ENCODE results near the gene LYZL6.
"Not testable (repeated sequence)": the region's sequence is repeated elsewhere in the genome, so short reads cannot be mapped to it uniquely, and the experiment has no call there.

Gene LYZL6

DNA sequence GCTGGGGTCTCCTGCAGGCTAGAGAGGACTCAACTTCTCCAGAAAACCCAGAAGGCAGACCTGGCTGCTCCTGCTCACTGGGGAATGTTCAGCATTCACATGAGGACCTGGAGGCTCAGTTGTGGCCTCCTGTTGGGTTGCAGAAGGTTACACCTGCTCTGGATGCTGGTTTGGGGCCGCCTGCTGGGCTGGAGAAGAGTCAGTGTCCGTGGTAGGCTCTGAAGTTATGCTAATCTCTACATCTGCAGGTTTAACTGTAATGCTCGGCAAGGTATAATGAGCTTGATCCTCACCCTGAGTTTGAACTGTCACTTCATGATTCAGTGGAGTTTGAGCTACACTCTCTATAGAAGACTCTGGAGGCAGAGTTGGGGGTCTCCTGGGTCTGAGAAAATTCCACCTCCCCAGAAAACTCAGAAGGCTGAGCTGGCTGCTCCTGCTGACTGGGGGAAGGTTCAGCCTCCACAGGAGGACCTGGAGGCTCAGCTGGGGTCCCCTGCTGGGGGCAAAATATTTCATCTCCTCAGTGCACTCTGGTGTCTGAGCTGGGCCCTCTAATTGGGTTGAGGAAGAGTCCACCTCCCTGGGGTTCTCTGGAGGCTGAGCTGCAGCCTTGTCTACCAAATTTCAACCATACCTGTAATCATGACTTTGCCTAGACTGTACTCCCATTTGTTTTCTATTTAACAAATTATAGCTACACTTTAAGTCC, 36.4 kb downstream of the LYZL6 start:
- DNase-seq (ENCODE audit: low read depth in 2 of 2), result no peak

DNA sequence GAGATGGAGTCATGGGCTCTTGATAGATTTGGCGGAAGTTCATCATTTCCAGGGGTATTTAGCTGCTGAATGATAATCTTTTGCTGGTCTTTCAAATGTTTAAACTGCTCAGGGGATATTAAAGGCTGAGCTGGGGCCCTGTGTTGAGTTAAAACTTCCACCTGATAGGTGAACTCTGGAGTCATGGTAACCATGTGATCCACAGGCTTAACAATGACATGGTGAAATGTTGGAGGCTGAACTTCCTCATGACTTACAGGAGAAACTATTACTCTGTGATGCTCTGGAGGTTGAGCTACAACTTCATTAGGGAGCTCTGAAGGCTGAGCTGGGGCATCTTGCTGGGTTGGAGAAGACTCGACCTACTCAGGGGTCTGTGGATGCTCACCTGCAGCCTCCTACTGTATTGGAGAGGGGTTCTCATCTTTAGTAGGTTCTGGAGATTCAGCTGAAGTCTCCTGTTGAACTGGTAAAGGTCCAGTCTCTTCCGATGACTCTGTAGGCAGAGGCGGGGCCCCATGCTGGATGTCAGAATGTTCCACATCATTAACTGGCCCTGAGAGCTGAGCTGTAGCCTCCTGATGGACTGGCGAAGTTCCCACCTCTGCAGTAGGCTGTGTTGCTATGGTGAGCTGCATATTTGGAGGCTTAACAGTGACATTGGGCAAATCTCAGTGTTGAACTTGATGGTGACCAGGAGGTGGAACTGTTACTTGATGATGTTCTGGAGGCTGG, 37.2 kb downstream of the LYZL6 start:
- no peak for DNase-seq (ENCODE audit: low read depth in 2 of 2)

DNA sequence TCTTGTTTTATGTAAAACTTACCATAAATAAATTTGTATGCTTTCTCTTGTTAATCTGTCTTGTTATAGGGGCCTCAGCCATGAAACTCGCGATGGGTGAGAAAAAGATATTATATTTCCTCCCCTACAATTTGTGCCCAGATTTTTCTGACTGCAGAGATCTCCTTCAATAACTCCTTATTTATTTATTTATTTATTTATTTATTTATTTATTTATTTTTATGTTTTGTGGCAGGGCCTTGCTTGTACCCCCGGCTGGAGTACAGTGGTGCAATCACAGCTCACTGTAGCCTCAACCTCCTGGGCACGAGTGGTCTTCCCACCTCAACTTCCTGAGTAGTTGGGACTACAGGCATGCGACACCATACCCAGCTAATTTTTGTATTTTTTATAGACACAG, 40.1 kb downstream of the LYZL6 start:
- DNase-seq (ENCODE audit: low read depth in 2 of 2), result no peak

DNA sequence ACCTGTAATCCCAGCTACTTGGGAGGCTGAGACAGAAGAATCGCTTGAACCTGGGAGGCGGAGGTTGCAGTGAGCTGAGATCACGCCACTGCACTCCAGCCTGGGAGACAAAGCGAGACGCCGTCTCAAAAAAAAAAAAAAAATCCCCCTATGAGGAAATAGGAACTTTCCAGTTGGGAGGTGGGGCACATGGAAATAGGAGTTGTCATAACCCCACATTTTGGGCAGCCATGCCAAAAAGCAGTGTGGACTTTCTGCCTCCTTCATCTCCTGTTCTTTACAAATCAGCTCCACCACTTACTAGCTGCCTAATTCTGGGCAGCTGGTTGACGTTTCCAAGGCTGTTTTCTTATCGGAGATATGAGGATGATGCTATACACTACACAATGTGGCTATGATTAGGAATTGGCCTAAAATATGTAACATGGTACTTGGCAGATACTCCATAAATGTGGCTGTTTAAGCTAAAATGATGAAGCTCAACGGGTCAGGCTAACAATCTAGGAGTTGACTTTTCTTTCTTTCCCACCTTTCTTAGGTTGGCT, 41.8 kb downstream of the LYZL6 start:
- no peak for DNase-seq (ENCODE audit: low read depth in 2 of 2)

DNA sequence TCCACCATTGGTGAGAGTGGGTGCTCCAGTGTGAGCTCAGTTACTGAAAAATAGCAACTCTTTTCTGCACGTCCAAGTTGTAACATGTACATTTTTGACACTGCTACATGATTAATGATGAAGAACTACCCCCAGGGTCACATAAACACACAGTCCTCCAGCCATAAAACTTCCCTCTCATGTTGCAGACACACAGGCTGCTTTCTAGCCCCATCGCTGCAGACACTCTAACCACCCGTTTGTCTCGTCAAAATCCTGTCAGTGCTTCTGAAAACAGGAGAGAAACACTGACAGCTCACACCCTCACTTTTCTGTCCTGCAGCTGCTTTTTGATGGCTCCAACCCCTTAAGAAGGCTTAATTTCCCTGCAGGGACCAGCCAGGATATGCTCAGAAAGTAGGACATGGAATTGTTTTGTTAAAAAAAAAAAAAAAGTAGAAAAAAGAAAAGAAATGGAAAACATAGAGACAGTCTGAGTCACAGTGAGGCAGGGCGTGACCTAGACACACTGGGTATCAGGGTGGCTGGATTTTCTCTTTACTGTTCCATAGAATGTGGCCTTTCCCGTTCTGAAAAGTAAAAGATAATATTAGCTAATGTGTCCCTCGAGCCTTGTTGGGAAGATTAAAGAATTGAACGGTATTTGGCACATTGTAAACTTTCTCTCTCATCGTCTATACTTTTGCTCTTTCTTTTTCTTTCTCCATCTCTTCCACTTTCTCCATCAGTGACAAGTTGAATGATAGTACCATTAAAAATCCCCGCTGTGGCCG, 42.6 kb downstream of the LYZL6 start:
- no peak for DNase-seq (ENCODE audit: low read depth in 2 of 2)

DNA sequence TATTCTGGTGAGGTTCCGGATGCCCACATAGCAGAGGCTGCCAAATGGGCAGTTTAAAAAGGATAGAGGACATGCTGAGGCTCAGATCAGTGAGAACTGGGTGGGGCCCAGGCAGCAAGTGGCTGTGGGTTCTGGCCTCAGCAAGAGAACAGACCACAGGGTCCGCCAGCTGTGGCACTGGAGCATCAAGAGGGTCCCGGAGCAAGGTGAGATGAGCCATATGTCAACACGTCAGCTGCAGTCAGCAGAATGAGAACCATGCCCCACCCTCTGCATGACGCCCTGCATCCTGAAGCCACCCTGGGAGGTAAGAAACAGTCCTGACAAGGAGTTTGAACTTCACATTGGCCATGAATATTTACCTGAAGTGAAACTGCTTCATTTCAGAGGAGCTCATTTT, 43.2 kb downstream of the LYZL6 start:
- no peak for DNase-seq (ENCODE audit: low read depth in 2 of 2)

DNA sequence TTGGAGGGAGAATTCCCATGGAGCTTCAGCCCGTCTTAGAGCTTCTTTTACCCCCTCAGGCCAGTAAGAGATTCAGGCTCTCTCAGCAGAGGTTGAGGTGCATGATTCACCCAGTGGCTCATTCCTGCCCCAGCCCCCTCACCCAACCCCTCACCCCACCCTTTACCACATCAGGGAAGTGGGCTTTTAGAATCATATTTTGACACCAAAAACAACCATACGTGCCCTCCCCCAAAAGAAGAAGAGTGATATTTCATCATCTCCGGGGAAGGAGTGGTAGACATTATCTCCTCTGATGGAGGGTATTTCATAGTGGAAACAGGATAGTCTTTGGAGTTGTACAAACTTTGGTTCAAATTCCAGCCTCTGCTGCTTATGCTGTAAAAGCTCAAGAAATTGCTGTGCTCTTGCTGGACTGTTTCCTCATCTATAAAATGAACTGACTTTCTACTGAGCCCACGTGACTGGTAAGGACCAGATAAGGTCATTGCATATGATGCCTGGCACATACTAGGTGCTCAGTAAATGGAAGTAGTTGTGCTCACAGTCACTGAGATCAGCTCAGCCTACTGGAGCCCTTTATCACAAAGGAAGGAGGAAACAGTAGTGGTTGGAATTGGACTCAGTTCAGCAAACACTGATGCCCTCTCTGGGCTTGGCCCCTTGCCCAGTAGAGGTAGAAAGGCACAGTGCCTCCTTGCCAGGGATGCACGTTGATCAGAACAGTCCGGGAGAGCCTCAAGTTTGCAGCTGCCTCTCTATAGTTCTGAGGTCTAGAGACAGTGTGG, 45.0 kb downstream of the LYZL6 start:
- no peak for DNase-seq (ENCODE audit: low read depth in 2 of 2)

DNA sequence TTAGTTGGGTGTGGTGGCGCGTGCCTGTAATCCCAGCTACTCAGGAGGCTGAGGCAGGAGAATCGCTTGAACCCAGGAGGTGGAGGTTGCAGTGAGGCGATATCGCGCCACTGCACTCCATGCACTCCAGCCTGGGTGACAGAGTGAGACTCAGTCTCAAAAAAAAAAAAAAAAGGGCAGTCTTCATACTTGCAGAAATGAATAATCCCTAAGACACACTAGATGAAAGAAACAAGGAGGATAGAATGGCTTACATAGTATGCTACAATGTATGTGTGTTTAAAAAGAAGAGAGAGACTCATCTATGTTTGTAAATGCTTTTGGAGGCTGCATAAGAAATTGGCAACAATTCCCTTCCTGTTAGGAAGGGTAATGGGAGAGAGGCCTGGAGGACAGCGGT, 45.7 kb downstream of the LYZL6 start:
- DNase-seq (ENCODE audit: low read depth in 2 of 2), result not testable (repeated sequence)

DNA sequence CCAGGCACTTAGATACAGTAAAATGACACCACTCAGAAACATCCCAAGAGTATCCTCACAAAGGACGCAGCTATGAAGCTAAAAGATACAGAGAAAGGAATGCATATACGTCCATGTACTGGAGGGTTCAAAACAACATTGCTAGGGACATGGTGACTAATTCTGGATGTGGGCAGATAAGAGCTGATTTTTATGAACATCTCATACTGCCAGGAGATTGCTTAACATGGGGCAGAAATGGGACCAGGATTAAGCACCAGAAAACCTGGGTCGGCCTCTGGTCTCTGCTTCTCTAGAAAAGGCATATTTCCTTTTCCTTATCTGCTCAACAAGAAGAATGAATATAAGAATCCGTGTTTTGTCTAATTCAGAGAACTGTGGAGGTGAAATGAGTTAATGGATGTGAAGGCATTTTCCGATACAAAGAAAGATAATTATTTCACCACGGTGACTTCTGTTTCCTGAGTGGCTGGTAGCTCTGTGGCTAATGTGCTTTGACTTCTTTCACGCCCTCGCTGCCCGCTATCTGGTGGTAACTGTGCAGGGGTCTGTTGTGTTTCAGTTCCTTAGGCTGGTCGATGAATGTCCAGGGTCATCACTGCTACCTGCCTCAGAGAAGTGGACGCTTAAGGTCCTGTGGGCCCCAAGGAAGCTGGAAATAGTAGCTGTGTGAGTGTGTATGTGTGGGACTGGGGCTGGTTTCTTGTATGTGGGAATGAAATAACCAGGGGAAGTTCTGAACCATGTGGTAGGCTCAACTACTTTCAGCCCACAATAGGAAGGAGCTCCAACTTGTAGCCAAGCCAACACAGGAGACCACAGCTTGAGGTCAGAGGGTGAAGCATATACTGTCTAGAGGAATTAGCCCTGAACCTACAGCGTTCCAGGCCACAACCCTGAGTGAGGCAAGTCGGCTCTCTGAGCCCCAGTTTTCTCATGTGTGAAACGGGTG, 47.6 kb downstream of the LYZL6 start:
- no peak for DNase-seq (ENCODE audit: low read depth in 2 of 2)

DNA sequence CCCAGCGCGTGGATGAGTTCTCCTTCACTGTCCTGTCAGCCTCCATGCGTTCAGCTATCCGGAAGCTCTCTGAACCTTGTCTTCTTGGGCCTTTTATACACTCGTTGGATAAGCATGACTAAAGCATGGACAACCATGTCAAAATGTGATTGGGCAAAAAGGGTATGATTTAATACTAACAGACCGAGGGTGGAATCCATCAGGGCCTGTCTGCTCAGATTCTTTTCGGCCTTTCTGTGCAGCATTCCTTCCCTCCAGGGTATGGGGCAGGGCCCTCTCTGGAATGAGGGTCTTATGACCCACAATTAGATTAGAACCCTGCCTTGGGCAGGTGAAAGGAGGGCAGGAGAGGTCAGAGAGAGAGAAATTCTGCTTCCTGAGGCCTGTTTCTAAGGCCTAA, 49.3 kb downstream of the LYZL6 start:
- DNase-seq (ENCODE audit: low read depth in 2 of 2), result no peak

DNA sequence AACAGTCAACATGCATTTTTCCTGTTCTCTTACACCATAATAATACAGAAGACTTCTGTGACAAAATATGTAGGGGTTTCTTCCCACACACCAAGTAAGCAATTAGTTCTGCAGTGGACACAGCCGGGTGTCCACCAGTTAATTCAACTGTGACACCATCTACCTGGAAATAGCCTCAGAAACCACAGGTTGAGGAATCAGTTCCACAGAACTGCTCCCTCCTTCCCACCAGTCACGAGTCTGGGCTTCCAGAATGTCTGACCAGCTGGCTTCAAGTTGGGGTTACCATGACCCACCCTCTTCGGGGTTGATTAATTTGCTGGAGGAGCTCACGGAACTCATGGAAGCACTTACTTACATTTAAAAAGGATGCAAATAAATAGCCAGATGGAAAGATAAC, 49.8 kb downstream of the LYZL6 start:
- DNase-seq (ENCODE audit: low read depth in 2 of 2), result no peak

DNA sequence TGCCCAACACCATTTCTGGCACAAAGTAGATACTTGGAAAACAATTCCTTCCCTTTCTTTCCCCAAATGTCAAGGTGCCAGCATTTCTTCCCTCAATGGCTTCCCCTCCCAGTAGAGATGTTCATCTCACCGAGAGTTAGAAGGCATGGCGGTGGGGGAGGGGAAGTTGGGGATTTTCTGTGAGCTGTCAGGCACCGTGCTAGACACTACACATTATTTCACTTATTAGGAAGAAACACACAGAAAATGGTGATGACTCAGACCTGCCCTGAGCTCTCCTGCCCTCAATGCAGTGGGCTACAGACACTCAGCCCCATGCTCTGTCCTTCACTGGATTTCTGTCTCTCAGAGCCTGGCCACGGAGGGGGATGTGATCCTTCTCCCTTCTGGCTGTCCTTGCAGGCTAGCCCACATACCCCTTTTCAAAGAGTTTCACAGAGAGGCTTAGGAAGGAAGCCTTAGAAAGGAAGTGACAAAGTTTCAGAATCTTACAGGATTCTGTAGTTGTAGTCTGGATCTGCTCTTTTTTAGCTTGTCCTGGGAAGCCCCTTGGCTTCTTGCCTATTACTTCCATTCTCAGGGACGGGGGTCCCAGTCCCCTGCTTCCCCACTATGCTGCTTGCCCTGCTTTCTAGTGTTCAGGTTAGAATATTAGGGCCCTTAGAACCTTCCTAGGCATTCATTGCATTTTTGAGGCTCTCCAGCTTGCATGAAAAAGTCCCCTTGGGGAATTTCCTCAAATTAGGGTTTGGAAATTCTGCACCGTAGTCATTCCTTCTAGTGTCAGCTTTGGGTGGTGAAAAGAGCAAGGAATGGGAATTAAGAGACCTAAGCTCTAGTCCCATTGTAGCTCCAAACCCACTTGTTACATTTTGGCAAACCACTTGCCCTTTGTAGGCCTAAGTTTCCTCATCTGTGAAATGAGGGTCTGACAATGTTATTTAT, 51.1 kb downstream of the LYZL6 start:
- no peak for DNase-seq (ENCODE audit: low read depth in 2 of 2)

DNA sequence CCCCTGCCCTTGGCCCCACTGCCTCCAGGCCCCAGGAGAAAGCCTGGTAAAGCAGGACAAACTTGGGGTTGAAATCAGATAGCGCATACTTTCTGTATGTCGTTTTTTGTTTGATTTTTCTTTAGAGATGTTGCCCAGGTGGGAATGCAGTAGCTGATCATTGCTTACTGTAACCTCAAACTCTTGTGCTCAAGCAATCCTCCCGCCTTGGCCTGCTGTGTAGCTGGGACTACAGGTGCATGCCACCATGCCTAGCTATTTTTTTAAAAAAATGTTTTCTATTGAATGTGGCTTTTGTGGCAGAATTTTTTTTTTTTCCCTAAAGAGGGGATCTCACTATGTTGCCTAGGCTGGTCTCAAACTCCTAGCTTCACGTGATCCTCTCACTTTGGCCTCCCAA, 52.2 kb downstream of the LYZL6 start:
- DNase-seq (ENCODE audit: low read depth in 2 of 2), result no peak

DNA sequence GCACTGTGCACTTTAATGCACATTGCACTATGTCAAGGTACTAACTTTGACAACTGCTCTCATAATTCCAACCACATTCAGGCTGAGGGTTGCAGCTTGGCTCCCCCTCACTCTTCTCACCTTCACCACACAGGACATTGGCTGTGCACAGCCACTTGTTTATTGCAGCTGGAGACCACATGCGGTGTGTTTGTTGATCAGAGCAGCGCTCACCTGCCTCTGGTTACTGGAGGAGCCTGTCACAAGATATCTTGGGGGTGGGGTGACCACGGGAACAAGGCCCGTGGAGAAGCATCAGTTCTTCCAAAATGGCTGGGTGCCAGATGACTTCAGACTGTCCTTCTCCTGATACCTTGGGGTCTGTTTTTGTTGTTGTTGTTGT, 52.7 kb downstream of the LYZL6 start:
- no peak for DNase-seq (ENCODE audit: low read depth in 2 of 2)

DNA sequence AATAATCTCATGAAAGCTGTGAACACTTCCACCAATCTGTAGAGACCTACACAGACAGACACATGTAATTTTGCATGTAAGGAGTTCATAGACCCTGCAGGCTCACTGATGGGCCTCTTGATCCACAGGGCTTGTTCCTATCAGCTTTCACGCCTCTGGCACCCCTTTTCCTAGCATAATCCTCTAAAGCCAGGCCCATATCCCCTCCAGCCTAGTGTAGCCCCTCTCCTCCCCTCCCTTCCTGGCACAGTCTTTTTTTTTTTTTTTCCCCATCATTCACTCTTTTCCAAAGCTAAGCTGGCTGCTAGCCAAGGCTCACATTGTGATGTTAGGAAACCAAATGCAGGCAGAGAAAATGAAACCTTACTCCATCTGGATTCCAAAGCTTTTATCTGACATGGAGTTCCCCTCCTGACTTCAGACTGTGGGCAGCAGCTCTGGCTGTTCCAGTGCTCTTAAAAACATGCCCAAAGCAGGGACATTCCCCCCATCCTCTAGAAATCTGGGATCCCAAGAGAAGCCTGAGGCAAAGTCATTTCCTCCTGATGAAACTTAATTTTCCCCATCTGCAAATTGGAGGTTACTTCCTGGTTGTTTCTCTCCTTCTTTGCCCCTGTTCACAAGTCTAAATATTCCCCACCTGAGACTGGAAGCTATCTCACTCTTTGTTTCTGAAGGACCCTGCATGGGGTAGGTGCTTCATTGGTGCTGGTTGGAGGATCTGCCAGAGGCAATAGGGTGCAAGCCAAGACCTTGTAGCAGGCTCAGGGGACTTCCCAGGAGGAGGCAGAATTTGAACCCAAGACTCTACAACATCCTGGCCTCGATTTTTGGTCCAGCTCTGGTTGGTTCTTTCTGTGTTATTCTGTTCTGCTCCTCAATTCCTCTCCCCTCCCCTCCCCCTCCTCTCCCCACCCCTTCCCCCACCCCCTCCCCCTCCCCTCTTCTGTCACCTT, 53.4 kb downstream of the LYZL6 start:
- DNase-seq (ENCODE audit: low read depth in 2 of 2), result peak; percentile 30 to 34

DNA sequence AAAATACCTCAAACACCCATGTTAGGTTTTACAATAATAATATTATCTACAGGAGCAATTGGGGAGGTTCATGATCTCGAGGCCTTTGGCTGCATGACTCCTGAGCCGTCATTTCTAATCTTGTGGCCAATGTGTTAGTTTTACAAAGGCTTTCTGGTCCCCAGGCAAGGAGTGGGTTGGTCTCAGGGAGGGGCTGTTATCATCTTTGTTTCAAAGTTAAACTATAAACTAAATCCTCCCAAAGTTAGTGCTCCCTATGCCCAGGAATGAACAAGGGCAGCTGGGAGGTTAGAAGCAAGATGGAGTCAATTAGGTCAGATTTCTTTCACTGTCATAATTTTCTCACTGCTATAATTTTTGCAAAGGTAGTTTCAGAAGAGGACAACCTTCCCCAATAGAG, 54.3 kb downstream of the LYZL6 start:
- DNase-seq (ENCODE audit: low read depth in 2 of 2), result no peak

Measured in fibroblast of skin of left biceps (primary cell).